ENCODE data around the gene DLGAP5. TPM values are rescaled to one million over a fixed set of nuclear protein-coding genes. Genes with fewer than 3 reads are reported as not detected.

The DLGAP5 gene
- total RNA-seq, 4 donors from 2014 or later, result 0.82 to 11.5 (median 1.3) TPM

GRCh38 chr14:55126034-55126433 lies 65.4 kb downstream of the DLGAP5 start:
- H3K9me3 ChIP-seq, result no peaks in the 10 kb centered on the region
- peak overlapping the region; percentile 93 to 99 (median 98) for H3K27ac ChIP-seq
- TF ChIP-seq CTCF (IDR thresholded peaks at IDR 0.05) (no peak), POLR2AphosphoS5 (IDR thresholded peaks at IDR 0.05) (no peak), EP300 (IDR thresholded peaks at IDR 0.05; ENCODE audit: low read depth) (no peak), POLR2A (IDR thresholded peaks at IDR 0.05) (no peak)
- WGBS, 2 donors (ENCODE audit: low coverage in 1 of 2), result 48 to 57% methylated on average over 3 of the region's 3 CpGs
- intact Hi-C loops (cut with DNase I; ENCODE audit: low total_unique reads), result no loop called here
- H3K36me3 ChIP-seq, result no peaks in the 10 kb centered on the region
- no peaks in the 10 kb centered on the region for H3K27me3 ChIP-seq
- in situ Hi-C loops (cut with MboI; ENCODE audit: low pct_ligation_motif_present in 1 of 4, low pct_unique_long_range_greater_than_20kb in 1 of 4, low sequenced_read_pairs in 3 of 4), result no loop called here
- peaks cover 22 to 75% (median 56%) of the 10 kb centered on the region in 4 donors for H3K4me1 ChIP-seq
- H3K4me3 ChIP-seq, result no peak overlapping the region
- DNase-seq, result no peak

- intact Hi-C loops (cut with DNase I; ENCODE audit: low total_unique reads), result no loop called here
- Histone ChIP-seq H3K36me3 (no peaks in the 10 kb centered on the region), H3K4me1 (peaks cover 22 to 81% (median 61%) of the 10 kb centered on the region in 4 donors), H3K4me3 (no peak overlapping the region), H3K27me3 (no peaks in the 10 kb centered on the region), H3K27ac (peak overlapping the region; percentile 93 to 99 (median 98)), H3K9me3 (no peaks in the 10 kb centered on the region)
- DNase-seq, result peak; percentile 84
- no peak for TF ChIP-seq EP300 (IDR thresholded peaks at IDR 0.05; ENCODE audit: low read depth)
- TF ChIP-seq CTCF (IDR thresholded peaks at IDR 0.05), result no peak
- peak; percentile 93 for TF ChIP-seq POLR2A (IDR thresholded peaks at IDR 0.05)
- peak; percentile 78 to 95 (median 95) for TF ChIP-seq POLR2AphosphoS5 (IDR thresholded peaks at IDR 0.05)
- WGBS, 2 donors (ENCODE audit: low coverage in 1 of 2), result 20 to 54% methylated on average over 2 to 3 of the region's 3 CpGs
- in situ Hi-C loops (cut with MboI; ENCODE audit: low pct_ligation_motif_present in 1 of 4, low pct_unique_long_range_greater_than_20kb in 1 of 4, low sequenced_read_pairs in 3 of 4), result no loop called here
Measured at GRCh38 chr14:55125403-55125802, 66.0 kb downstream of the DLGAP5 start.

- WGBS, 2 donors (ENCODE audit: low coverage in 1 of 2), result 17 to 63% methylated on average over 1 to 8 of the region's 8 CpGs
- in situ Hi-C loops (cut with MboI; ENCODE audit: low pct_ligation_motif_present in 1 of 4, low pct_unique_long_range_greater_than_20kb in 1 of 4, low sequenced_read_pairs in 3 of 4) (no loop called here), intact Hi-C loops (cut with DNase I; ENCODE audit: low total_unique reads) (no loop called here)
- peaks cover 22 to 86% (median 63%) of the 10 kb centered on the region in 4 donors for H3K4me1 ChIP-seq
- no peak for DNase-seq
- H3K4me3 ChIP-seq, result no peak overlapping the region
- H3K36me3 ChIP-seq, result no peaks in the 10 kb centered on the region
- no peaks in the 10 kb centered on the region for H3K27me3 ChIP-seq
- TF ChIP-seq POLR2AphosphoS5 (IDR thresholded peaks at IDR 0.05) (no peak), CTCF (IDR thresholded peaks at IDR 0.05) (no peak), EP300 (IDR thresholded peaks at IDR 0.05; ENCODE audit: low read depth) (no peak), POLR2A (IDR thresholded peaks at IDR 0.05) (no peak)
- no peaks in the 10 kb centered on the region for H3K9me3 ChIP-seq
- H3K27ac ChIP-seq, result peak overlapping the region; percentile 93 to 99 (median 98)
Measured at GRCh38 chr14:55124774-55125386, 66.5 kb downstream of the DLGAP5 start.

- intact Hi-C loops (cut with DNase I; ENCODE audit: low total_unique reads) (no loop called here), in situ Hi-C loops (cut with MboI; ENCODE audit: low pct_ligation_motif_present in 1 of 4, low pct_unique_long_range_greater_than_20kb in 1 of 4, low sequenced_read_pairs in 3 of 4) (no loop called here)
- no peak for DNase-seq
- Histone ChIP-seq H3K4me3 (no peak overlapping the region), H3K36me3 (no peaks in the 10 kb centered on the region), H3K27ac (peak overlapping the region; percentile 93 to 99 (median 98)), H3K27me3 (no peaks in the 10 kb centered on the region), H3K4me1 (peaks cover 22 to 95% (median 65%) of the 10 kb centered on the region in 4 donors), H3K9me3 (no peaks in the 10 kb centered on the region)
- TF ChIP-seq CTCF (IDR thresholded peaks at IDR 0.05) (no peak), EP300 (IDR thresholded peaks at IDR 0.05; ENCODE audit: low read depth) (no peak), POLR2AphosphoS5 (IDR thresholded peaks at IDR 0.05) (no peak), POLR2A (IDR thresholded peaks at IDR 0.05) (no peak)
- WGBS, 2 donors (ENCODE audit: low coverage in 1 of 2), result 84 to 92% methylated on average over 5 to 9 of the region's 9 CpGs
Measured at GRCh38 chr14:55123852-55124639, 67.3 kb downstream of the DLGAP5 start.
